OCI-LY3 (cell line): ENCODE measurements around the gene CD247.
A peak's percentile ranks its signal among the peaks of the same experiment; 100 is the strongest.

Experiments used
- H2AFZ ChIP-seq: fragments of 200-600, 300-600 bp; shearing (Covaris generic); 2 replicates; pipeline ENCODE4 v1.6.0; 2014; ENCODE audit warnings: antibody characterized with exemption, low read depth, low read length
- H3K27ac ChIP-seq: fragments of 200-600, 300-600 bp; sonication (generic); 2 replicates; pipeline ENCODE4 v1.5.1; 2014; ENCODE audit warnings: mild to moderate bottlenecking, low read length, moderate library complexity, mixed read lengths
- H3K27me3 ChIP-seq: fragments of 200-600, 300-600 bp; sonication (generic); 2 replicates; pipeline ENCODE4 v1.6.1; 2014; ENCODE audit warnings: low read depth, low read length, mixed read lengths
- H3K36me3 ChIP-seq: fragments of 200-600, 300-600 bp; sonication (generic); replicated peaks from 2 replicates; pipeline ENCODE3; 2014; ENCODE audit warnings: low read depth, low read length, mixed read lengths
- H3K4me1 ChIP-seq: fragments of 300-600, 200-600 bp; sonication (generic); 2 replicates; pipeline ENCODE4 v1.6.1; 2014; ENCODE audit warnings: low read length, mixed read lengths
- H3K4me2 ChIP-seq: fragments of 200-600, 300-600 bp; sonication (generic); 2 replicates; pipeline ENCODE4 v1.6.1; 2014; ENCODE audit warnings: low read length, mixed read lengths
- H3K4me3 ChIP-seq: fragments of 300-600, 200-600 bp; sonication (generic); 2 replicates; pipeline ENCODE4 v1.5.1; 2014; ENCODE audit warnings: antibody characterized with exemption, mild to moderate bottlenecking, low read length, moderate library complexity
- H3K79me2 ChIP-seq: fragments of 300-600, 200-600 bp; shearing (Covaris generic); 2 replicates; pipeline ENCODE4 v1.6.1; 2014; ENCODE audit warnings: mild to moderate bottlenecking, low read length, mixed read lengths
- H3K9ac ChIP-seq: fragments of 300-600, 200-600 bp; shearing (Covaris generic); 2 replicates; pipeline ENCODE4 v1.6.0; 2014; ENCODE audit warnings: mild to moderate bottlenecking, low read length, moderate library complexity
- H3K9me3 ChIP-seq: fragments of 200-600, 300-600 bp; shearing (Covaris generic); 2 replicates; pipeline ENCODE4 v1.6.1; 2014; ENCODE audit warnings: low read length, mixed read lengths; ENCODE audit not compliant: insufficient read depth
- H4K20me1 ChIP-seq: fragments of 200-600, 300-600 bp; sonication (generic); 2 replicates; pipeline ENCODE4 v1.6.1; 2016; ENCODE audit warnings: low read length, mixed read lengths; ENCODE audit not compliant: insufficient read depth
- CTCF ChIP-seq: fragments of 200-600, 300-600 bp; sonication (generic); IDR thresholded peaks from 2 replicates; pipeline ENCODE4 v1.5.1; 2014; ENCODE audit warnings: antibody characterized with exemption, low read length, low read depth
- EZH2phosphoT487 ChIP-seq: fragments of 200-600 bp; shearing (Covaris generic); IDR thresholded peaks from 2 replicates; pipeline ENCODE4 v1.6.1; 2018; ENCODE audit warnings: antibody characterized with exemption, mixed run types, low read depth

CD247 gene

DNA sequence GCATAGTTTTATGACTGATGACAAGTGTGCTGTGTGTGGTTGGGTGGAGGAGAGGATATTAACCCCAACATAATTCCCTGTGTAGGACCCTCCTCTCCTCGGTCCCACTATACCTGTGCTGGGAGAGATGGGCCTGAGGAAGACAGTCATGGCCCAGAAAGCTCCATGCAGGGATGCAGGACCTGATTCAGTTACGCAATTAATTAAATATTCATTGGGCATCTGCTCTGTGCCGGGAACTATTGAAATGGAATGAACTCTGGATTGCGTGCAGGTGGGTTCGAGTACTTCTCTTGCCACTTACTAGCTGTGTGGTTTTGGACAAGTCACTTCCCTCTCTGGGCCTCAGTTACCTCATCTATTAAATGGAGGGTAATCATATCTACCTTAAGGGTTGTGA is 74.6 kb downstream of the CD247 start:
- Histone ChIP-seq H3K4me2 (no peak overlapping the region), H2AFZ (no peak overlapping the region), H3K9me3 (no peaks in the 10 kb centered on the region), H3K27me3 (peaks cover 5% of the 10 kb centered on the region; the same call in 1 of the 2 replicates), H3K4me3 (no peak overlapping the region), H3K36me3 (no peaks in the 10 kb centered on the region), H4K20me1 (no peaks in the 10 kb centered on the region), H3K27ac (no peak overlapping the region), H3K4me1 (peaks cover 11% of the 10 kb centered on the region), H3K79me2 (no peaks in the 10 kb centered on the region), H3K9ac (no peak overlapping the region)
- TF ChIP-seq CTCF = no peak
- no peak for TF ChIP-seq EZH2phosphoT487

- Histone ChIP-seq H3K4me2 (no peak overlapping the region), H3K9me3 (no peaks in the 10 kb centered on the region), H3K4me1 (peaks cover 7% of the 10 kb centered on the region), H3K79me2 (no peaks in the 10 kb centered on the region), H3K36me3 (no peaks in the 10 kb centered on the region), H3K4me3 (no peak overlapping the region), H3K27ac (no peak overlapping the region), H3K9ac (no peak overlapping the region), H2AFZ (no peak overlapping the region), H3K27me3 (peaks cover 13% of the 10 kb centered on the region), H4K20me1 (no peaks in the 10 kb centered on the region)
- TF ChIP-seq CTCF (no peak), EZH2phosphoT487 (no peak)
Observed at GRCh38 chr1:167442854-167443565, 75.3 kb downstream of the CD247 start.

DNA sequence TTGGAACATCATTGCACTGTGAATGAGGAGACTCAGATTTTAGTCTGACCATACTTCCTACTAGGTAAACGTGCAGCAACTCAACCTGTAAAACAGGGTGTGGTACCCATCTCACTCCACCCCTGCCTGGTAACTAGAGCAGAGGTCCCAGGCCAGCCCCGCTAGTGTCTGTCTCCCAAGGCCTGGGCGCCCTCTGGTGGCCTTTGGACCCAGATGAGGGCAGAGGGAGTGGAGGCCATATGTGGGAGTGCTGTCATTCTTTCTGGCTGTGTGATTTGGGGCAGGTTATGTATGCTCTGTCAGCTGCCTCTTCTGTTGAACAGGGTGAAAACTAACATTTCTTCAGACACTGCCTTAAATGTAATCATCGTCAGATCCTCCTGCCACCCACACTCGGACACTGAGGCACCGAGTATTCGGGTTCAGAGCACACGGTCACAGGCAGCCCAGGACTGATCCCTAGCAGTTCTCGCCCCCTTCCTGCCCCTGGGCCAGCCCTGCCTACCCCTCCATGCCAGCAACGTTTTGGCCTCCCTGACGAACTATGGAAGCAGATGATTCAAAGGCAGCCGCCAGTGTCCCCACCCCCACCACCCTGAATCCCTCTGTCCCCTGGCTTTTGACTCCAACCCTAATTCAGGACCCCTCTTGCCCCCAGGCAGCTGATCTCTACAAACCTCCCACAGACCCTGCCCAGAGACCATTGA is 76.0 kb downstream of the CD247 start:
- TF ChIP-seq CTCF (peak; percentile 98), EZH2phosphoT487 (no peak)
- no peak overlapping the region for H3K4me3 ChIP-seq
- no peak overlapping the region for H2AFZ ChIP-seq
- no peaks in the 10 kb centered on the region for H3K9me3 ChIP-seq
- no peaks in the 10 kb centered on the region for H3K36me3 ChIP-seq
- H3K79me2 ChIP-seq = no peaks in the 10 kb centered on the region
- no peak overlapping the region for H3K9ac ChIP-seq
- H4K20me1 ChIP-seq = no peaks in the 10 kb centered on the region
- H3K4me2 ChIP-seq = no peak overlapping the region
- peaks cover under 1% of the 10 kb centered on the region; the same call in 1 of the 2 replicates for H3K4me1 ChIP-seq
- H3K27ac ChIP-seq = no peak overlapping the region
- peaks cover 16% of the 10 kb centered on the region for H3K27me3 ChIP-seq

DNA sequence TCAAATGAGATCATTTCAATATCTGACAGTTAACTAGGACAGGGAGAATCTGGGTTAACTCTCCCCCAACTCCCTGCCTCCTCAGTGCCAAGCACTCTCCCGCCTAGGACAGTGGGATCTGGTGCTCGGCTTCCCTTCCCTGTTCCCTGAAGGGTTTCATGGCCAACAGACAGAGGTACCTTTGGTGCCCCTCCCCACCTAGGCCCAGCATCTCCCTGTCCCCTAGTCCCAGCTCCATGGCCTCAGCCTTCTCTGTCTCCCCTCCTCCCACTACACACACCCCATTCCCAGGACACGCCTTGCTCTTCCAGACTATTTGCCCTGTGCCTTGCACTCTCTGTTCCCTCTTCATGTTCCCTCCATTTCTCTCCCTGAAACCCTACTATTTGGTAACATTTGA is 77.1 kb downstream of the CD247 start:
- Histone ChIP-seq H3K27me3 (peaks cover 19% of the 10 kb centered on the region), H3K36me3 (no peaks in the 10 kb centered on the region), H3K9ac (no peak overlapping the region), H2AFZ (no peak overlapping the region), H3K9me3 (no peaks in the 10 kb centered on the region), H3K27ac (no peak overlapping the region), H3K4me3 (no peak overlapping the region), H3K4me1 (no peaks in the 10 kb centered on the region), H4K20me1 (no peaks in the 10 kb centered on the region), H3K4me2 (no peak overlapping the region), H3K79me2 (no peaks in the 10 kb centered on the region)
- TF ChIP-seq CTCF (no peak), EZH2phosphoT487 (no peak)
